ENCODE measurements around the gene CYP2D6.
"Not testable (repeated sequence)": the region's sequence is repeated elsewhere in the genome, so short reads cannot be mapped to it uniquely, and the experiment has no call there.

DNA sequence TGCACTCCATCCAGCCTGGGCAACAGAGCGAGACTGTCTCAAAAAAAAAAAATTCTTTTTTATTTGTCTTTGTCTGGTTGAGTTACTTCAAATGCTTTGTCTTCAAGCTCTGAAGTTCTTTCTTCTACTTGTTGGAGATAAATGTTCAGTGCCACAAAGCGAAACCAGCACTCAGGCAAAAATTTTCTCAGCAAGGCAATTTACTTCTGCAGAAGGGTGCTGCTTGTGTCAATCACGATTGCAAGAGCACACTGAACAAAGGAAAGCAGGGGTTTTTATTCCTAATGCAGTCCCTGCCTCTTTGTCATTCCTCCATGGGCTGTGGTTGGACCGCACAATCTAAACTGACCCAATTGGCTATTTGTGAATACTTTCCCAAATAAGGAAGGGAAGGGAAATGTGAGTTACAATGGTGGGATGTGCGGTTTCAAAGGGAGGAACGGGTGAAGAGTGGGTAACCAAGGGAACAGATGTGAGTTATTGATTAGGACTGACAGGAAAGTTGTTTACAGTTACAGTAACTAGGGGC lies 26.2 kb downstream of the CYP2D6 start:
- TF ChIP-seq NR2F1 (conservative IDR thresholded peaks at IDR 0.05); TARDBP (IDR thresholded peaks at IDR 0.05; ENCODE audit: borderline replicate concordance); EZH2 (IDR thresholded peaks at IDR 0.05; ENCODE audit: borderline replicate concordance, control insufficient read depth, low read depth, low read length): not testable (repeated sequence)
- TF ChIP-seq, protein P1, sequence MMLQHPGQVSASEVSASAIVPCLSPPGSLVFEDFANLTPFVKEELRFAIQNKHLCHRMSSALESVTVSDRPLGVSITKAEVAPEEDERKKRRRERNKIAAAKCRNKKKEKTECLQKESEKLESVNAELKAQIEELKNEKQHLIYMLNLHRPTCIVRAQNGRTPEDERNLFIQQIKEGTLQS (IDR thresholded peaks at IDR 0.05; ENCODE audit: borderline replicate concordance, extremely low read depth, low read depth, low read length), result not testable (repeated sequence)
- TF ChIP-seq, protein P2, sequence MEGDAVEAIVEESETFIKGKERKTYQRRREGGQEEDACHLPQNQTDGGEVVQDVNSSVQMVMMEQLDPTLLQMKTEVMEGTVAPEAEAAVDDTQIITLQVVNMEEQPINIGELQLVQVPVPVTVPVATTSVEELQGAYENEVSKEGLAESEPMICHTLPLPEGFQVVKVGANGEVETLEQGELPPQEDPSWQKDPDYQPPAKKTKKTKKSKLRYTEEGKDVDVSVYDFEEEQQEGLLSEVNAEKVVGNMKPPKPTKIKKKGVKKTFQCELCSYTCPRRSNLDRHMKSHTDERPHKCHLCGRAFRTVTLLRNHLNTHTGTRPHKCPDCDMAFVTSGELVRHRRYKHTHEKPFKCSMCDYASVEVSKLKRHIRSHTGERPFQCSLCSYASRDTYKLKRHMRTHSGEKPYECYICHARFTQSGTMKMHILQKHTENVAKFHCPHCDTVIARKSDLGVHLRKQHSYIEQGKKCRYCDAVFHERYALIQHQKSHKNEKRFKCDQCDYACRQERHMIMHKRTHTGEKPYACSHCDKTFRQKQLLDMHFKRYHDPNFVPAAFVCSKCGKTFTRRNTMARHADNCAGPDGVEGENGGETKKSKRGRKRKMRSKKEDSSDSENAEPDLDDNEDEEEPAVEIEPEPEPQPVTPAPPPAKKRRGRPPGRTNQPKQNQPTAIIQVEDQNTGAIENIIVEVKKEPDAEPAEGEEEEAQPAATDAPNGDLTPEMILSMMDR (IDR thresholded peaks at IDR 0.05 in 2 of 3, conservative IDR thresholded peaks at IDR 0.05 in 1 of 3; ENCODE audit: control insufficient read depth in 2 of 3, extremely low read depth in 1 of 3, insufficient read depth in 1 of 3, low read depth in 3 of 3, low read length in 3 of 3), result not testable (repeated sequence)
- TF ChIP-seq, protein P3, sequence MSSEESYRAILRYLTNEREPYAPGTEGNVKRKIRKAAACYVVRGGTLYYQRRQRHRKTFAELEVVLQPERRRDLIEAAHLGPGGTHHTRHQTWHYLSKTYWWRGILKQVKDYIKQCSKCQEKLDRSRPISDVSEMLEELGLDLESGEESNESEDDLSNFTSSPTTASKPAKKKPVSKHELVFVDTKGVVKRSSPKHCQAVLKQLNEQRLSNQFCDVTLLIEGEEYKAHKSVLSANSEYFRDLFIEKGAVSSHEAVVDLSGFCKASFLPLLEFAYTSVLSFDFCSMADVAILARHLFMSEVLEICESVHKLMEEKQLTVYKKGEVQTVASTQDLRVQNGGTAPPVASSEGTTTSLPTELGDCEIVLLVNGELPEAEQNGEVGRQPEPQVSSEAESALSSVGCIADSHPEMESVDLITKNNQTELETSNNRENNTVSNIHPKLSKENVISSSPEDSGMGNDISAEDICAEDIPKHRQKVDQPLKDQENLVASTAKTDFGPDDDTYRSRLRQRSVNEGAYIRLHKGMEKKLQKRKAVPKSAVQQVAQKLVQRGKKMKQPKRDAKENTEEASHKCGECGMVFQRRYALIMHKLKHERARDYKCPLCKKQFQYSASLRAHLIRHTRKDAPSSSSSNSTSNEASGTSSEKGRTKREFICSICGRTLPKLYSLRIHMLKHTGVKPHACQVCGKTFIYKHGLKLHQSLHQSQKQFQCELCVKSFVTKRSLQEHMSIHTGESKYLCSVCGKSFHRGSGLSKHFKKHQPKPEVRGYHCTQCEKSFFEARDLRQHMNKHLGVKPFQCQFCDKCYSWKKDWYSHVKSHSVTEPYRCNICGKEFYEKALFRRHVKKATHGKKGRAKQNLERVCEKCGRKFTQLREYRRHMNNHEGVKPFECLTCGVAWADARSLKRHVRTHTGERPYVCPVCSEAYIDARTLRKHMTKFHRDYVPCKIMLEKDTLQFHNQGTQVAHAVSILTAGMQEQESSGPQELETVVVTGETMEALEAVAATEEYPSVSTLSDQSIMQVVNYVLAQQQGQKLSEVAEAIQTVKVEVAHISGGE (CRISPR knock-in tag; IDR thresholded peaks at IDR 0.05), result not testable (repeated sequence)

Measured in GM12878 (cell line).